ENCODE data around the gene CLIP3. TPM values are rescaled to one million over a fixed set of nuclear protein-coding genes. Genes with fewer than 3 reads are reported as not detected.

Gene CLIP3
- polyA plus RNA-seq, 1 donor (not counting 4 experiments of a cell fraction or from before 2014, with no cell fraction given): 0.38 TPM

DNA sequence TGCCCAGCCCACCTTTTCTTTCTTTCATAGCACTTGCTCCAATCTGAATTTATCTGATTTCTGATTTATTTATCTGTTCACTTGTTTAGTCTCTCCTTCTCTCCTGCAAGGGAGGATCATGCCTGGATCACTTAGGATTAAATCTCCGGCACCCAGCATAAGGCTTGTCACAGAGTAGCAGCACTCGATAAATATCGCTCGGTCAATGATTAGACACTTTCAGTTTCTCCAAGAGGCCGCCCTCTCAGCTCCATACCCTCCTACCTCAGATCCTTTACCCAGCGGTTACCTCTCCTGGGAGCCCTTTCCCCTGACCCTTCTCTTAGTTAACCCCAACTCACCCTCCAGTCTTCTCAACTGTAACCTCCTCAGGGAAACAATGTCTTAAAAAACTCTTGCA, 1.4 kb downstream of the CLIP3 start:
- DNase-seq (ENCODE audit: low read depth, low spot score) (no peak), FAIRE-seq (no peak)
- H3K9me1 ChIP-seq (ENCODE audit: control insufficient read depth, extremely low read depth, insufficient read depth, low read length): no peaks in the 10 kb centered on the region
- no peaks in the 10 kb centered on the region for H3K4me1 ChIP-seq (ENCODE audit: control insufficient read depth, extremely low read depth, insufficient read depth, low read length)
- H3K9me3 ChIP-seq (ENCODE audit: control insufficient read depth, low read depth, low read length): no peaks in the 10 kb centered on the region
- H3K27ac ChIP-seq (ENCODE audit: control insufficient read depth, insufficient read depth, low read length): no peak overlapping the region
- H4K20me1 ChIP-seq (ENCODE audit: control insufficient read depth, extremely low read depth, insufficient read depth, low read length): no peaks in the 10 kb centered on the region
- H3K9ac ChIP-seq (ENCODE audit: control insufficient read depth, extremely low read depth, insufficient read depth, low read length): no peak overlapping the region
- no peaks in the 10 kb centered on the region for H3K36me3 ChIP-seq (ENCODE audit: control insufficient read depth in 2 of 2, extremely low read depth in 1 of 2, insufficient read depth in 2 of 2, low read length in 2 of 2)
- dilution Hi-C loops (cut with MboI; ENCODE audit: extremely low pct_ligation_motif_present, low sequenced_read_pairs): no loop called here
- no peak overlapping the region for H3K4me2 ChIP-seq (ENCODE audit: control insufficient read depth, extremely low read depth, insufficient read depth, low read depth, low read length)
- no peak for TF ChIP-seq EZH2 (IDR thresholded peaks at IDR 0.05; ENCODE audit: low read length)
- TF ChIP-seq, protein P1, sequence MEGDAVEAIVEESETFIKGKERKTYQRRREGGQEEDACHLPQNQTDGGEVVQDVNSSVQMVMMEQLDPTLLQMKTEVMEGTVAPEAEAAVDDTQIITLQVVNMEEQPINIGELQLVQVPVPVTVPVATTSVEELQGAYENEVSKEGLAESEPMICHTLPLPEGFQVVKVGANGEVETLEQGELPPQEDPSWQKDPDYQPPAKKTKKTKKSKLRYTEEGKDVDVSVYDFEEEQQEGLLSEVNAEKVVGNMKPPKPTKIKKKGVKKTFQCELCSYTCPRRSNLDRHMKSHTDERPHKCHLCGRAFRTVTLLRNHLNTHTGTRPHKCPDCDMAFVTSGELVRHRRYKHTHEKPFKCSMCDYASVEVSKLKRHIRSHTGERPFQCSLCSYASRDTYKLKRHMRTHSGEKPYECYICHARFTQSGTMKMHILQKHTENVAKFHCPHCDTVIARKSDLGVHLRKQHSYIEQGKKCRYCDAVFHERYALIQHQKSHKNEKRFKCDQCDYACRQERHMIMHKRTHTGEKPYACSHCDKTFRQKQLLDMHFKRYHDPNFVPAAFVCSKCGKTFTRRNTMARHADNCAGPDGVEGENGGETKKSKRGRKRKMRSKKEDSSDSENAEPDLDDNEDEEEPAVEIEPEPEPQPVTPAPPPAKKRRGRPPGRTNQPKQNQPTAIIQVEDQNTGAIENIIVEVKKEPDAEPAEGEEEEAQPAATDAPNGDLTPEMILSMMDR (optimal IDR thresholded peaks at IDR 0.05 in 1 of 3, IDR thresholded peaks at IDR 0.05 in 1 of 3, conservative IDR thresholded peaks at IDR 0.05 in 1 of 3; ENCODE audit: extremely low read depth in 1 of 3, insufficient read depth in 2 of 3, low read length in 3 of 3): no peak
- H3K27me3 ChIP-seq (ENCODE audit: control insufficient read depth, extremely low read depth, insufficient read depth, low read length): no peaks in the 10 kb centered on the region
- H3K4me3 ChIP-seq (ENCODE audit: control insufficient read depth in 2 of 3, extremely low read depth in 1 of 3, insufficient read depth in 2 of 3, low read depth in 1 of 3, low read length in 3 of 3): no peak overlapping the region
- H3K79me2 ChIP-seq (ENCODE audit: control insufficient read depth, insufficient read depth, low read length): no peaks in the 10 kb centered on the region
- no peak overlapping the region for H2AFZ ChIP-seq (ENCODE audit: control insufficient read depth, low read length)

DNA sequence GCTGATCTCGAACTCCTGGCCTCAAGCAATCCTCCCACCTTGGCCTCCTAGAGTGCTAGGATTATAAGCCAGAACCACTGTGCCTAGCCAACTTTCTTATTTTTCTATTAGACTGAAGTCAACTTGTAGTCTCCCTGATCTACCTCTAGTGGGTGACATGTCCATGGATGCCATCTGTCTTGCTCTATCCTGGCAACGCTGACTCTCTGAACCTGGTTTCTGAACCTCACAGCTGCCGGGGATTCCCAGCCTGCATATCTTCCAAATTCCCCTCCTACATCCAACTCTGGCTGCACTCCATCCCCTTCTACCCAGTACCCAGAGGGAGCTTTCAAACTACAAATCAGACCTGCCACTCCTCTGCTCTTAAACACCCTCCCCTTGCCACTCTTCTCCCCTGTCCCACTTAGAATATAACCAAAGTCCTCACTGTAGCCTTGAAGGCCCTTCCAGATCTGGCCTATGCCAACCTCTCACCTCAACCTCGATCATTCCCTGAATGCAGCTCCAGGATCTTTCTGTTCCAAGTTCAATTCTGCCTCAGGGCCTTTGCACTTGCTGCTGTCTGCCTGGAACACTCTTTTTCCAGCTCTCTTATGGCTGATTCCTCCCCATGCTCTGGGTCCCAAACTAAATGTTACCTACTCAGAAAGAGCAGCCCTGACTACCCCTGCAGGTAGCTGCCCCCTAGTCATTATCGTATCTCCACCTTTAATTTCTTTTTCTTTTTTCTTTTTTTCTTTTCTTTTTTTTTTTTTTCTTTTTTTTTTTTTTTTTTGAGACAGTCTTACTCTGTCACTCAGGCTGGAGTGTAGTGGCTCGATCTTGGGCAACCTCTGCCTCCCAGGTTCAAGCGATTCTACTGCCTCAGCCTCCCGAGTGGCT, 2.2 kb downstream of the CLIP3 start:
- no peaks in the 10 kb centered on the region for H3K4me1 ChIP-seq (ENCODE audit: control insufficient read depth, extremely low read depth, insufficient read depth, low read length)
- no peak for DNase-seq (ENCODE audit: low read depth, low spot score)
- H3K27ac ChIP-seq (ENCODE audit: control insufficient read depth, insufficient read depth, low read length): no peak overlapping the region
- FAIRE-seq: no peak
- H3K9ac ChIP-seq (ENCODE audit: control insufficient read depth, extremely low read depth, insufficient read depth, low read length): no peak overlapping the region
- H3K4me2 ChIP-seq (ENCODE audit: control insufficient read depth, extremely low read depth, insufficient read depth, low read depth, low read length): no peak overlapping the region
- no peak for TF ChIP-seq EZH2 (IDR thresholded peaks at IDR 0.05; ENCODE audit: low read length)
- TF ChIP-seq, protein P1 (optimal IDR thresholded peaks at IDR 0.05 in 1 of 3, IDR thresholded peaks at IDR 0.05 in 1 of 3, conservative IDR thresholded peaks at IDR 0.05 in 1 of 3; ENCODE audit: extremely low read depth in 1 of 3, insufficient read depth in 2 of 3, low read length in 3 of 3): peak; percentile 44 to 58 (median 49)
- H3K79me2 ChIP-seq (ENCODE audit: control insufficient read depth, insufficient read depth, low read length): no peaks in the 10 kb centered on the region
- H3K9me3 ChIP-seq (ENCODE audit: control insufficient read depth, low read depth, low read length): no peaks in the 10 kb centered on the region
- no peaks in the 10 kb centered on the region for H3K36me3 ChIP-seq (ENCODE audit: control insufficient read depth in 2 of 2, extremely low read depth in 1 of 2, insufficient read depth in 2 of 2, low read length in 2 of 2)
- no peak overlapping the region for H3K4me3 ChIP-seq (ENCODE audit: control insufficient read depth in 2 of 3, extremely low read depth in 1 of 3, insufficient read depth in 2 of 3, low read depth in 1 of 3, low read length in 3 of 3)
- H2AFZ ChIP-seq (ENCODE audit: control insufficient read depth, low read length): no peak overlapping the region
- H3K9me1 ChIP-seq (ENCODE audit: control insufficient read depth, extremely low read depth, insufficient read depth, low read length): no peaks in the 10 kb centered on the region
- H3K27me3 ChIP-seq (ENCODE audit: control insufficient read depth, extremely low read depth, insufficient read depth, low read length): no peaks in the 10 kb centered on the region
- dilution Hi-C loops (cut with MboI; ENCODE audit: extremely low pct_ligation_motif_present, low sequenced_read_pairs): no loop called here
- no peaks in the 10 kb centered on the region for H4K20me1 ChIP-seq (ENCODE audit: control insufficient read depth, extremely low read depth, insufficient read depth, low read length)

All from keratinocyte (primary cell).